GM18507 (cell line): ENCODE data around the gene PRPF38B.
A peak's percentile ranks its signal among the peaks of the same experiment; 100 is the strongest.
"Not testable (repeated sequence)": the region's sequence is repeated elsewhere in the genome, so short reads cannot be mapped to it uniquely, and the experiment has no call there.

Experiments
- DNase-seq: peaks from one replicate; pipeline ENCODE4 v3.0.0; 2011; ENCODE audit warnings: low read depth; ENCODE audit not compliant: insufficient read length; ENCODE audit errors: extremely low spot score
- FAIRE-seq: peaks from 2 replicates; lab custom pipeline; 2011; peaks lifted over from hg19 to GRCh38; lab: Jason Lieb, UNC

The PRPF38B gene

GRCh38 chr1:108671143-108671542 is 21.0 kb upstream of the PRPF38B start:
- no peak for FAIRE-seq

GRCh38 chr1:108678706-108679105 is 13.4 kb upstream of the PRPF38B start:
- no peak for DNase-seq
- FAIRE-seq, result no peak

More at GRCh38 chr1:108671143-108671542, 21.0 kb upstream of the PRPF38B start:
- DNase-seq, result no peak

- no peak for FAIRE-seq
- DNase-seq, result no peak
These were observed 12.4 kb upstream of the PRPF38B start for GRCh38 chr1:108679586-108680213.

DNA sequence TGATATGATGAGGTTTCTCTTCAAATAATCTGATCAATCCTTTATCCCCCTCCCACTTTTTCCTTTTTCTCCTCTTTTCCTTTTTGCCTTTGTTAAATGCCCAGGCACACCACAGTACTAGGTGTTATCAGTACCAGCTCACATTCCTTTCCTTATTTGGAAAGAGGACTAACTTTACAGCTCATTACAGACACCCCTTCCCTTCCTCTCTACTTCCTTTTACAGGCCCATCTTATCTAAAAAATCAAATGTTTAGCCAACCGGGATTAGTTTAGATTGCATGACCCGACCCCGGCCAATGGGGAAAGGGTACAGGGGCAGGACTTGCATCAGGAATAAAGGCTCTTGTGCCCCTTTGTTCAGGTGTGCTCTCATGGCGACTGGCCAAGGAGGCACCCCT is 10.4 kb upstream of the PRPF38B start:
- not testable (repeated sequence) for FAIRE-seq, DNase-seq

- FAIRE-seq (no peak), DNase-seq (no peak)
These were observed 6.6 kb upstream of the PRPF38B start for GRCh38 chr1:108685529-108685928.

GRCh38 chr1:108686614-108687313 is 5.3 kb upstream of the PRPF38B start:
- no peak for FAIRE-seq
- DNase-seq, result no peak

DNA sequence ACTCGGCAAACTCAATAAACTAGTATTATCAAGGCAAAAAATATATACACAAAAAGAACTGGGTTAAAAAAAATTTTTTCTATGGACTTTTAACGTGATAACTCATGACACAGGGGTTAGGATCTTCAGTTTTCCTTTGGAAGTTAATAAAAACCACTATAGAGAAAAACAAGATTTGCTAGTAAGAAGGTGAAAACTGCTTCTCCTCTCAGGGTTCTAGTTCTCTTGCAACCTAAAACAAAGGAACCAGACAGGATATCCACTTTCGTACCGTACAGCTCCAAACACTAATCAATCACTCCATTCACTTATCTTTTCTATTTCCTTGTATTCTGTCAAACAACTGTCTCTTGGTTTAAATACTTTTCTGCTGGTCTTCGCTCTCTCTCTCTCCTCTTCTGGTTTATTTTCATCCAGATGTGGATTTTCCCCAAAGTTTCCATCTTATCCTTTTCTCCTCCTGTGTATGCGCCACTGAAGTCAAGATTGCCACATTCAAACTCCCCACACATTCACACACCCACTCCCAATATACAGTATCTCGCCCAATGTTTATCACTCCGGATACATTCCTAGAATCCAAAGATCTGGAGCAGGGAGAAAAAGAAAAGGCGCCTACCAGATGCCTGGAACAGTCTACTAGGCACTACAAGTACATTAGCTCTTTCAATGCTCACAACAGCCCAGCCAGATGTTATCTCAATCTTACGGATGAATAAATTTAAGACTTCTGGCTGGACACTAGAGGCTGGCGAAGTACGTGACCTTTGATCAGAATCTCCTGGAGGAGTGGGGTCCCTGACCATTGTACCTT is 775 bp upstream of the PRPF38B start:
- DNase-seq (no peak), FAIRE-seq (peak; percentile 35)

- FAIRE-seq, result peak; percentile 78
These were observed 880 bp downstream of the PRPF38B start for GRCh38 chr1:108692724-108693655.

GRCh38 chr1:108695535-108695934 is 3.4 kb downstream of the PRPF38B start:
- DNase-seq (no peak), FAIRE-seq (no peak)

More at GRCh38 chr1:108692724-108693655, 880 bp downstream of the PRPF38B start:
- peak; percentile 26 for DNase-seq

DNA sequence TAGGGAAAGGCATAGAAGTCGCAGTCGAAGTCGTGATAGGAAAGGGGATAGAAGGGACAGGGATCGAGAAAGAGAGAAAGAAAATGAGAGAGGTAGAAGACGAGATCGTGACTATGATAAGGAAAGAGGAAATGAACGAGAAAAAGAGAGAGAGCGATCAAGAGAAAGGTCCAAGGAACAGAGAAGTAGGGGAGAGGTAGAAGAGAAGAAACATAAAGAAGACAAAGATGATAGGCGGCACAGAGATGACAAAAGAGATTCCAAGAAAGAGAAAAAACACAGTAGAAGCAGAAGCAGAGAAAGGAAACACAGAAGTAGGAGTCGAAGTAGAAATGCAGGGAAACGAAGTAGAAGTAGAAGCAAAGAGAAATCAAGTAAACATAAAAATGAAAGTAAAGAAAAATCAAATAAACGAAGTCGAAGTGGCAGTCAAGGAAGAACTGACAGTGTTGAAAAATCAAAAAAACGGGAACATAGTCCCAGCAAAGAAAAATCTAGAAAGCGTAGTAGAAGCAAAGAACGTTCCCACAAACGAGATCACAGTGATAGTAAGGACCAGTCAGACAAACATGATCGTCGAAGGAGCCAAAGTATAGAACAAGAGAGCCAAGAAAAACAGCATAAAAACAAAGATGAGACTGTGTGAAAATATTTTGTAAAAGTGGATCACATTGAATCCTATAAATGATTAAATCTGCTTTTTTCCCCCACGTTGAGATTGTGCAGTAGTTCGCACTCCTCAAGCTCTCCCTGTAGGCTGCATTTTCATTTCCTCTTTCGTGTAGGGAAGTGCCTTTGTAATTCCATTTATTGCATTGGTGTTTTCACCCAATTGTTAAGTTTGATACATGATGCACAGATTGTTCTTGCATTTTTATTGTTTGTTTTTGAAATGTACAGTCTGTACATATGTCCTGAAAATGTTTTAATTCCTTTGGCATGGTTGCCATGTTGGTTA is 7.5 kb downstream of the PRPF38B start:
- DNase-seq, result no peak
- FAIRE-seq, result no peak

GRCh38 chr1:108701176-108701849 is 9.2 kb downstream of the PRPF38B start:
- DNase-seq (no peak), FAIRE-seq (no peak)

GRCh38 chr1:108702109-108702508 is 10.0 kb downstream of the PRPF38B start:
- not testable (repeated sequence) for FAIRE-seq

DNA sequence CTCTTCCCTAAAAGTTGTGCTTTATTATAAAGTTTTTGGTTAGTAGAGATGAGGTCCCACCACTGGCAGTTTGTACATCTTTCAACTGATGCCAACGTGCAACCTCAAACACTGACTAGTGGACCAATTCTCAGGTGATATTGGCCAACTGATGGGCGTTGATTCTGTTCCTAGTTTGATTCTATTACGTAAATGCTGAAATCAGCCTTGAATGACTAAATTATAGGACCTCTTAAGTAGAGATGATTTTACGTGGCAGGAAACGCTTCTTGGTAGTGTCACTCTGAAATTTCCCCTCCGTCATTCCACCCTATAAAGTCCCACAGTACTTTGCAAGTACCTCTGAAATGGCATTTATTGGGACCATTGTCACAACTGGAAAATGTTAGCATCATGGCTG is 11.8 kb downstream of the PRPF38B start:
- DNase-seq (no peak), FAIRE-seq (no peak)

More at GRCh38 chr1:108702109-108702508, 10.0 kb downstream of the PRPF38B start:
- DNase-seq, result not testable (repeated sequence)

- DNase-seq (no peak), FAIRE-seq (no peak)
These were observed 12.4 kb downstream of the PRPF38B start for GRCh38 chr1:108704496-108704895.

GRCh38 chr1:108706643-108707042 is 14.5 kb downstream of the PRPF38B start:
- DNase-seq (no peak), FAIRE-seq (no peak)

DNA sequence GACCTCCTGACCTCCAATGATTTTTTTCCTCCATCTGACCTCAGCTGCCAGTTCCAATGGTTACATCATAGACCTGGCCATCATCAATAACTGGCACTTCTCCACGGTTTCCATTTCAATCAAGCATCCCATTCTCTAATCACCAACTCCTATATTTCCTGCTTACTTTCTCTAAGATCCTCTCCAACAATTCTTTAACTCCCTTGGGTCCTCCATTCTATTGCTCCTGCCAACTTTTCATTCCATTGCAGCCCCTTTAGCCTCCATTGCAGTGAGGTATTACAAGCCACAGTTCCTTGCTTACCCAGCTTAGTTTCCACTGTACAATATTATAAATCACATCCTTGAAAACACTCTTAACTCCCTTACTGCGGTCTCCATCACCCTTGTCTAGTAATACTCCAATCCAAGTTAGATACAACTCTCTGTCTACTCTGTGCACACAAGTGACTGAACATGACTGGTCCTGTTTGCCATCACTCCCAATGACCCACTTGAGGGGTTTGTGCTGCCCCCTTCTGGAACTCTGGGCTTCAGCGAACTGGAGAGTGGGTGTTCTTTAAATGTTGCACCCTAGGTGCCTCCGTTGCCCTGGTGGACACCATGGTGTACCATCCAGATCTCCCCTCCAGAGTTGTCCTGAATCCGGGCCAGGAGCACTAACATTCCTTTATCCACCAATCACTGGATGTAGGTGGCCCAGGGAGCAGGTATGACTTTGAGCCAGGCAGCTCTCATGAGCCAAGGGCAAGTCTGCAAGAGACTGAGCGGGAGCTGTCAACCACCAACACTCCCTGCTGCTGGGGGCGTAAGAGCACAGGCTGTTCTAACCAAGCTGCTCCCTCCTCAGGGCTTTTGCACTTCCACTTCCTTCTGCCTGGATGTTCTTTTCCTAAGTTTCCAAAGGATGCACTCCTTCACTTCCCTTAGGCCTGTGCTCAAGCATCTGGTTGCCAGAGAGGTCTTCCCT is 16.9 kb downstream of the PRPF38B start:
- no peak for FAIRE-seq
- DNase-seq, result no peak
